Hematopoietic multipotent progenitor cell treated with erythropoietin and hydrocortisone succinate and interleukin-3 and kit ligand, for 8 days (in vitro differentiated cells): Measurements from ENCODE around the gene FRK.
"Not testable (repeated sequence)": the region's sequence is repeated elsewhere in the genome, so short reads cannot be mapped to it uniquely, and the experiment has no call there.

Source experiments
- DNase-seq: peaks from one replicate; pipeline ENCODE4 v3.0.0-alpha.2; 2015

Gene FRK

GRCh38 chr6:116003668-116004067 lies 57.0 kb downstream of the FRK start:
- DNase-seq = no peak

- no peak for DNase-seq
Observed at GRCh38 chr6:116002756-116003155, 57.9 kb downstream of the FRK start.

GRCh38 chr6:115999235-115999634 lies 61.5 kb downstream of the FRK start:
- DNase-seq = no peak

GRCh38 chr6:115997990-115998585 lies 62.6 kb downstream of the FRK start:
- no peak for DNase-seq

- no peak for DNase-seq
Observed at GRCh38 chr6:115986026-115986425, 74.7 kb downstream of the FRK start.

- no peak for DNase-seq
Observed at GRCh38 chr6:115984809-115985208, 75.9 kb downstream of the FRK start.

GRCh38 chr6:115983998-115984397 lies 76.7 kb downstream of the FRK start:
- DNase-seq = no peak

GRCh38 chr6:115982453-115982852 lies 78.2 kb downstream of the FRK start:
- no peak for DNase-seq

GRCh38 chr6:115977220-115977619 lies 83.5 kb downstream of the FRK start:
- no peak for DNase-seq

GRCh38 chr6:115976321-115976870 lies 84.3 kb downstream of the FRK start:
- no peak for DNase-seq

GRCh38 chr6:115972679-115973078 lies 88.0 kb downstream of the FRK start:
- no peak for DNase-seq

GRCh38 chr6:115971785-115972184 lies 88.9 kb downstream of the FRK start:
- no peak for DNase-seq

- no peak for DNase-seq
Observed at GRCh38 chr6:115969930-115970273, 90.8 kb downstream of the FRK start.

GRCh38 chr6:115969207-115969929 lies 91.3 kb downstream of the FRK start:
- no peak for DNase-seq

- not testable (repeated sequence) for DNase-seq
Observed at GRCh38 chr6:115960286-115960685, 100.4 kb downstream of the FRK start.

GRCh38 chr6:115958958-115959357 lies 101.7 kb downstream of the FRK start:
- DNase-seq = no peak

GRCh38 chr6:115954740-115955139 lies 106.0 kb downstream of the FRK start:
- no peak for DNase-seq

- no peak for DNase-seq
Observed at GRCh38 chr6:115948751-115949150, 111.9 kb downstream of the FRK start.

- DNase-seq = no peak
Observed at GRCh38 chr6:115947966-115948541, 112.6 kb downstream of the FRK start.

GRCh38 chr6:115945812-115946211 lies 114.9 kb downstream of the FRK start:
- DNase-seq = no peak

GRCh38 chr6:115945306-115945705 lies 115.4 kb downstream of the FRK start:
- DNase-seq = no peak

- DNase-seq = not testable (repeated sequence)
Observed at GRCh38 chr6:115944829-115945228, 115.9 kb downstream of the FRK start.

GRCh38 chr6:115937502-115937901 lies 123.2 kb downstream of the FRK start:
- not testable (repeated sequence) for DNase-seq

GRCh38 chr6:115935361-115935760 lies 125.3 kb downstream of the FRK start:
- no peak for DNase-seq
